Measurements from ENCODE around the gene PANK3. TPM values are rescaled to one million over a fixed set of nuclear protein-coding genes. Genes with fewer than 3 reads are reported as not detected.

PANK3 gene
- total and polyA plus RNA-seq, 2 donors (not counting 1 experiment from before 2014, with no cell fraction given): 26.9 to 41.5 TPM

DNA sequence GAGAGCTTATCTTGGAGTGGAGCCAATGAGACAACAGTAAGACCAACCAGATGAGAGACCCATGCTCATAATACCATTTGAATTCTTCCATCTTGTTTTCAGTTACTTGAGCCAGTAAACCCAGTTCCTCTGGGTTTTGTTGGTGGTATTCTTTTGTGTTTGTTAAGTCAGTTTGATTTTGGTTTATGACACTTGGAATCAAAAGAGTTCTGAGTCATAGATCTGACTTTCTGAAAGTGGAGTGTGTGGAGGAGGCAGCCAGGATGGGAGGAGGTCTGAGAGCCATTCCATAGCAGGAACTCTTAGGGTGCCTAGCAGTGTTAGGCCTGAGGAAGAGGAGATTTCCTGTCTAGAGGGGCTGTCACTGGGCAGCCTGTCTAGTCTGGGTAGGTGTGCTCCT, 24.6 kb upstream of the PANK3 start:
- no peaks in the 10 kb centered on the region for H3K79me2 ChIP-seq (ENCODE audit: control insufficient read depth, insufficient read depth, low read length)
- no peak for TF ChIP-seq EZH2 (IDR thresholded peaks at IDR 0.05; ENCODE audit: low read length, missing control alignments)
- TF ChIP-seq, protein P1, sequence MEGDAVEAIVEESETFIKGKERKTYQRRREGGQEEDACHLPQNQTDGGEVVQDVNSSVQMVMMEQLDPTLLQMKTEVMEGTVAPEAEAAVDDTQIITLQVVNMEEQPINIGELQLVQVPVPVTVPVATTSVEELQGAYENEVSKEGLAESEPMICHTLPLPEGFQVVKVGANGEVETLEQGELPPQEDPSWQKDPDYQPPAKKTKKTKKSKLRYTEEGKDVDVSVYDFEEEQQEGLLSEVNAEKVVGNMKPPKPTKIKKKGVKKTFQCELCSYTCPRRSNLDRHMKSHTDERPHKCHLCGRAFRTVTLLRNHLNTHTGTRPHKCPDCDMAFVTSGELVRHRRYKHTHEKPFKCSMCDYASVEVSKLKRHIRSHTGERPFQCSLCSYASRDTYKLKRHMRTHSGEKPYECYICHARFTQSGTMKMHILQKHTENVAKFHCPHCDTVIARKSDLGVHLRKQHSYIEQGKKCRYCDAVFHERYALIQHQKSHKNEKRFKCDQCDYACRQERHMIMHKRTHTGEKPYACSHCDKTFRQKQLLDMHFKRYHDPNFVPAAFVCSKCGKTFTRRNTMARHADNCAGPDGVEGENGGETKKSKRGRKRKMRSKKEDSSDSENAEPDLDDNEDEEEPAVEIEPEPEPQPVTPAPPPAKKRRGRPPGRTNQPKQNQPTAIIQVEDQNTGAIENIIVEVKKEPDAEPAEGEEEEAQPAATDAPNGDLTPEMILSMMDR (conservative IDR thresholded peaks at IDR 0.05 in 1 of 2, IDR thresholded peaks at IDR 0.05 in 1 of 2; ENCODE audit: low read depth in 1 of 2, low read length in 2 of 2): no peak
- no peaks in the 10 kb centered on the region for H4K20me1 ChIP-seq (ENCODE audit: control insufficient read depth, extremely low read depth, insufficient read depth, low read length)
- H3K27ac ChIP-seq (ENCODE audit: insufficient read depth, low read length): no peak overlapping the region
- no peak overlapping the region for H3K4me3 ChIP-seq (replicated peaks in 1 of 4; ENCODE audit: control extremely low read depth in 1 of 4, insufficient read depth in 1 of 4, low read depth in 3 of 4, low read length in 4 of 4)
- H3K36me3 ChIP-seq (ENCODE audit: control insufficient read depth, insufficient read depth, low read length): no peaks in the 10 kb centered on the region
- H3K9me3 ChIP-seq (ENCODE audit: control insufficient read depth, insufficient read depth, low read depth, low read length): no peaks in the 10 kb centered on the region
- no peaks in the 10 kb centered on the region for H3K27me3 ChIP-seq (ENCODE audit: control insufficient read depth, insufficient read depth, low read length)
- H2AFZ ChIP-seq (ENCODE audit: low read length): no peak overlapping the region
- no peak overlapping the region for H3K9ac ChIP-seq (ENCODE audit: insufficient read depth, low read length)
- DNase-seq (ENCODE audit: low read depth in 2 of 2): peak in 1 of 2 donors; percentile 36
- no peak overlapping the region for H3K4me2 ChIP-seq (ENCODE audit: extremely low read depth, insufficient read depth, low read length)
- no peaks in the 10 kb centered on the region for H3K4me1 ChIP-seq (ENCODE audit: control insufficient read depth, extremely low read depth, insufficient read depth, low read length)

- no peaks in the 10 kb centered on the region for H3K4me1 ChIP-seq (ENCODE audit: control insufficient read depth, extremely low read depth, insufficient read depth, low read length)
- no peak overlapping the region for H2AFZ ChIP-seq (ENCODE audit: low read length)
- H3K27me3 ChIP-seq (ENCODE audit: control insufficient read depth, insufficient read depth, low read length): no peaks in the 10 kb centered on the region
- H3K4me3 ChIP-seq (replicated peaks in 1 of 4; ENCODE audit: control extremely low read depth in 1 of 4, insufficient read depth in 1 of 4, low read depth in 3 of 4, low read length in 4 of 4): no peak overlapping the region
- no peaks in the 10 kb centered on the region for H3K9me3 ChIP-seq (ENCODE audit: control insufficient read depth, insufficient read depth, low read depth, low read length)
- TF ChIP-seq EZH2 (IDR thresholded peaks at IDR 0.05; ENCODE audit: low read length, missing control alignments): no peak
- TF ChIP-seq, protein P1 (conservative IDR thresholded peaks at IDR 0.05 in 1 of 2, IDR thresholded peaks at IDR 0.05 in 1 of 2; ENCODE audit: low read depth in 1 of 2, low read length in 2 of 2): no peak
- no peaks in the 10 kb centered on the region for H3K79me2 ChIP-seq (ENCODE audit: control insufficient read depth, insufficient read depth, low read length)
- no peaks in the 10 kb centered on the region for H4K20me1 ChIP-seq (ENCODE audit: control insufficient read depth, extremely low read depth, insufficient read depth, low read length)
- no peak for DNase-seq (ENCODE audit: low read depth in 2 of 2)
- H3K36me3 ChIP-seq (ENCODE audit: control insufficient read depth, insufficient read depth, low read length): no peaks in the 10 kb centered on the region
- H3K27ac ChIP-seq (ENCODE audit: insufficient read depth, low read length): no peak overlapping the region
- no peak overlapping the region for H3K9ac ChIP-seq (ENCODE audit: insufficient read depth, low read length)
- no peak overlapping the region for H3K4me2 ChIP-seq (ENCODE audit: extremely low read depth, insufficient read depth, low read length)
These were observed 23.3 kb upstream of the PANK3 start for GRCh38 chr5:168602517-168602916.

DNA sequence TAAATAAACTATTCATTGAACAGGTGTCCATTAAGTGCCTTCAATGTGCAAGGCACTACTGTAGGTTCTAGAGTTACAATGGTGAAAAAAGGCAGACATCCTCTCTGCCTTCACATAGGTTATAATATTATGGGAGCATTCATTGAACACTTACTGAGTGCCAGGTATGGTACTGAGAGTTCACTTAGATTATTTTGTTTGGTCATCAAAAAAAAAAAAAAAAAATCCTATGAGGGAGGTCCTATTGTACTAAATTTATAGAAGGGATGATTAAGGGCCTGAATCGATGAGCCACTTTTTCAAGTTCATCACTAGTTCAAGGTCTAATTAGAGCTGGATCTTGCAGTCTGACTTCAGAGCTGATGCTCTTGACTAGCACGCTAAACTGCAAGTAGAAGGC, 22.8 kb upstream of the PANK3 start:
- Histone ChIP-seq H3K27me3 (ENCODE audit: control insufficient read depth, insufficient read depth, low read length) (no peaks in the 10 kb centered on the region), H2AFZ (ENCODE audit: low read length) (no peak overlapping the region), H3K27ac (ENCODE audit: insufficient read depth, low read length) (no peak overlapping the region), H3K36me3 (ENCODE audit: control insufficient read depth, insufficient read depth, low read length) (no peaks in the 10 kb centered on the region), H4K20me1 (ENCODE audit: control insufficient read depth, extremely low read depth, insufficient read depth, low read length) (no peaks in the 10 kb centered on the region), H3K9ac (ENCODE audit: insufficient read depth, low read length) (no peak overlapping the region), H3K4me1 (ENCODE audit: control insufficient read depth, extremely low read depth, insufficient read depth, low read length) (no peaks in the 10 kb centered on the region), H3K9me3 (ENCODE audit: control insufficient read depth, insufficient read depth, low read depth, low read length) (no peaks in the 10 kb centered on the region), H3K79me2 (ENCODE audit: control insufficient read depth, insufficient read depth, low read length) (no peaks in the 10 kb centered on the region), H3K4me2 (ENCODE audit: extremely low read depth, insufficient read depth, low read length) (no peak overlapping the region), H3K4me3 (replicated peaks in 1 of 4; ENCODE audit: control extremely low read depth in 1 of 4, insufficient read depth in 1 of 4, low read depth in 3 of 4, low read length in 4 of 4) (no peak overlapping the region)
- TF ChIP-seq EZH2 (IDR thresholded peaks at IDR 0.05; ENCODE audit: low read length, missing control alignments): no peak
- TF ChIP-seq, protein P1 (conservative IDR thresholded peaks at IDR 0.05 in 1 of 2, IDR thresholded peaks at IDR 0.05 in 1 of 2; ENCODE audit: low read depth in 1 of 2, low read length in 2 of 2): no peak
- no peak for DNase-seq (ENCODE audit: low read depth in 2 of 2)

All from fibroblast of lung (primary cell).